NCI-H2196 (cell line): ENCODE data around the gene TRPM2.
A peak's percentile ranks its signal among the peaks of the same experiment; 100 is the strongest.
"Not testable (repeated sequence)": the region's sequence is repeated elsewhere in the genome, so short reads cannot be mapped to it uniquely, and the experiment has no call there.

Source experiments
- DNase-seq: peaks from one replicate; lab custom pipeline; 2025; ENCODE audit not compliant: unreplicated experiment; lab: John Stamatoyannopoulos, UW

Gene TRPM2

DNA sequence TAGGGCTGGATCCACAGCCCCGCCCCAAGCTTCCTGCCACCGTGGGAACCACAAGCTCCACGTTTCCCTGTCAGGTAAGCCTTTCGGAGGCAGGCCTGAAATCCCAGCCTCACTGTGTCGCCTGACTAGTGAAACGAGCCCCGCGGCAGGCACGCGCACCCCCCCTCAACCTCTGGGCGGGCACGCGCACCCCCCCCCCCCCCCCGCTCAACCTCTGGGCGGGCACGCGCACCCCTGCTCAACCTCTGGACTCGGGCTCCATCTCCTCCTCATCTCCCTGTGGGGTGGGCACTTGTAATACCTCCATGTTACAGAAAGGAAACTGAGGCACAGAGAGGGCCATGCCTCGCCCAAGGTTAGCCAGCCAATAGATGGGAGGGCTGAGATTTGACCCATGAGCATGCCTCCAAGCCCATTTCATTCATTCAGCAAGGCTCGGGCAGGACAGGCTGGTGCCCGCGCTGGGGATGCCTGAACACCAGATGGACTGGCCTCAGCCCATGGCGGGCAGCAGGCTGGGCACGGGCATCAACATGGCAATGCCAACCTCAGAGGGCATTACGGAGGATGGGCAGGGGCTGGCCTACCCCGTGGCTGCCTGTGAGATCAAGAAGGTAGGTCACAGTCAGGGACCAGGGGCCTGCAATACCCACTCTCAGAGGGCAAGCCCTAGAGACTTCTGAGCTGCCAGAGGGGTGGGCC, 18.9 kb upstream of the TRPM2 start:
- DNase-seq = no peak

DNA sequence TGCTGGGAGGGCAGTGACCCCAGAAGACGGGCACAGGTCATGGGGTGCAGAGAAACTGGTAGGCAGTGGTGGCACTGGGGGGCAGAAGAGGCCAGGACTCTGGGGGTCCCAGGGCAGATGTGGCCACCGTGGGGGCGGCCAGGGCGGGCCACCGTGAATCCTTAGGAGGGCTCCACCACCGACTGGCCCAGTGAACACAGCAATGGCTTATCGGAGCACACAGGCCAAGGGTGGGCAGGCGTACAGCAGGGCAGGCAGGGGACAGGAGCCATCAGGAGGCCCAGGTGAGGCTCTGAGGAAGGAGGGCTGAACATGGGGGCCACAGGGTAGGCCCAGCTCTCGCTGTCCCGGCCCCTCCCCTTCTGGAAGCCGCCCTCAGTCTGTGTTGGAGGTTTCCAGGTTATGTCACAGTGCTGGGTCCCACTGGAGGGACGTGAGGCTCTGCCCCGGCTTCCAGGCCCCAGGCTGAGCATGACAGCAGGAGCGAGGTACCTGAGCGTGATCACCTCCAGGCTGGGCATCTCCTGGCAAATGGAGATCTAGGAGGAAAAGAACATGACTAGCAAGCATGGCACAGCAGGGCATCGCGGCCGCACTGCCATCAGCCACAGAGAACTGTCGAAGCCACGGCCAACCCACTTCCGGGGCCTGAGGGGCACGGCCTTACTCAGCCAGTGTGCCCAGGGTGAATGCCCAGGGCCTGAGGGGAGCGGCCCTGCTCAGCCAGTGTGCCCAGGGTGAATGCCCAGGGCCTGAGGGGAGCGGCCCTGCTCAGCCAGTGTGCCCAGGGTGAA, 18.0 kb upstream of the TRPM2 start:
- DNase-seq = no peak

DNA sequence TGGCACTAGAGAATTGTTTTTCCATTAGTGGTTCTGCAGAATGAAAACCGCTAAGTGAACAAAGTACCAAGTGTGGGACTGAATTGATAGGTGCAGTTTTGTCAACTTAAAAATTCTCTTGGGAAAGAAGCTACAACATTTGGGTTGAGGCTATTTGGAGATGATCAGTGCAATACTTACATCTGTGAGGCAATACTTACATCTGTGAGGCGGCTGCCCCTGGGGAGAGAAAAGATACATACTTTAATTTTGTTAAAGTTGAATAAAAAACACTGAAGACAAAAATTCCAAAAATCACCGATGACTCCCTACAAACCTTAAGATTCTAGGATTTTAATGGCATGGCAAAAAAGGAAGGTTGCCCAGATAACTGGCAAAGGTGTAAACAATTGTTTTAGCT, 16.0 kb upstream of the TRPM2 start:
- DNase-seq = no peak

DNA sequence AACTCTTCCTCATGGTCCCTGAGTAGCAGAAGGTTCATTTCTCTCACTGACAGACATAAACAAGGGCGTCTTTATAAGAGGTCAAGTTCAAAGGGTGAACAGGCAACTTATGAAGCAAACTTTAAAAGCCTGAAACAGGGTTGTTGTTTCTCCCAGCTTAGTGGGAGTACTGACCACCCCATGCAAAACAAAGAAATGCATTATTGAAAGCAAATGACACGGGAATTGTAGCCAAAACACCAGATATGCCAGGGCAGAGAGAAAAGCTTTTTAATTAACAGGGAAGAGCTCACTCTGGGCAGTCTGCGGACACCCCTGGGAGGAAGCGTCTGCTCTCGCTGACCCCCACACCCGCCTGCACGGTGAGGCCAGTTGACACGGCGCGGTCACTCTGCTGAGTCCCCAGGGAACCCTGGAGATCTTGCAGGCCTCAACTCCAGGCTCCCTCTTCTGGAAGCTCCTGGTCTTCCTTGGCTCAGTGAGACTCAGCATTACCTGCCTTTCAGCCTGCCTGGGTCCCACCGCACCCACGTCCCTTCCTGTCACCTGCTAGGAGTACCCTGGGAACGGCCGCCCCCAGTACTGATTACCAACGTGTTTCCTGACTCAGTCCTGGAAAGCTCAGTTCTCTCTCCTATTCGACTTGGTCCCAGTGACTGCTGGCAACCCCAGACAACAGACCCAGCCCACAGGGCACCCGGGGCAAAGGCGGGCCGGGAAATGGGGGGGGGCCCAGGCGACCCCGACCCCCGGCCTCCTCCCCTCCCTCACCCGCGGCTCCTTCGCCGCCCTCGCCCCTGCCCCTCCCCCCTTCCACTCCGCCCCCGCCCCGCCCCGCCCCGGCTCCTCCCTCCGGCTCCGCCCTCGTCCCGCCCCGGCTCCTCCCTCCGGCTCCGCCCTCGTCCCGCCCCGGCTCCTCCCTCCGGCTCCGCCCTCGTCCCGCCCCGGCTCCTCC, 15.2 kb upstream of the TRPM2 start:
- peak; percentile 43 for DNase-seq

DNA sequence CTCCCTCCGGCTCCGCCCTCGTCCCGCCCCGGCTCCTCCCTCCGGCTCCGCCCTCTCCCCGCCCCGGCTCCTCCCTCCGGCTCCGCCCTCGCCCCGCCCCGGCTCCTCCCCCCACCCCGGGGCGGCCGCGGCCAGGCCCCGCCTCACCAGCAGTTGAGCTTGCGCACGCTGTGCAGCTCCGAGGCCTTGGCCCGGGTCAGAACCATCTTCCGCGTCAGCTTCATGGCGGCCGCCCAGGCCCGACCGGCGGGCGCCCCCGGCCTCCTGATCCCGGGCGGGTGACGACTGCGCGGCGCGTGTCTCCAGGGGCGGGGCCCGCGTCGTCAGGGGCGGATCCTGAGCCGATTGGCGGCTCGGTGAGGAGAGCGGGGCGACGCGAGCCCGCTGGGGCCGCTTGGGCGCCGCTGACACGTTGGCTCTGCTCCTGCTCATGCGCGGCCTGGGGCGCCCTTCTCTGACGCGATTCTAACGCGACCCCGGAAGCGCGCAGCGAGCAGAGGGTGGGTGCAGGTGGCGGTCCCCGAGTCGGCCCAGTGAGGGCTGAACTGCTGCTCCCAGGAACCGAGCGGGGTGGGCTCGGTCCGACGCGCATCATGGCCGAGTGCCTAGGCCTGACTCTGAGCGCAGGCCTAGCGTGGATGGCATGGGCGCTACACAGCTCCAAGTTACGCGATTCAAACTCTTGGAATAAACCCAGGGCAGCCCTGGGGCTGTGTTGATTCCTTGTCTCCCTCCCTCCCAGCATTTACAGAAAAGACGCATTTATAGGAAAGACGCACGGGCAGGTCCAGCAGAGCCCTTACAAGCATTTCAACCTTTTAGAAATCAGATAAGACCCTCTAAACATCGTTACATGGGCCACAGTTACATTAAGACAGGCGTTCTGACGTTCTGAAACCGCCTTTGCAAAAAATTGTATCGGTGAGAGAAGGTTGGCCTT, 14.2 kb upstream of the TRPM2 start, which contains the start of gene CFAP410:
Gene CFAP410 (minus strand): TSS at position 420 of the 940 bp plus-strand sequence. CDS start 196 bp downstream, at position 224.
- DNase-seq = peak; percentile 96

DNA sequence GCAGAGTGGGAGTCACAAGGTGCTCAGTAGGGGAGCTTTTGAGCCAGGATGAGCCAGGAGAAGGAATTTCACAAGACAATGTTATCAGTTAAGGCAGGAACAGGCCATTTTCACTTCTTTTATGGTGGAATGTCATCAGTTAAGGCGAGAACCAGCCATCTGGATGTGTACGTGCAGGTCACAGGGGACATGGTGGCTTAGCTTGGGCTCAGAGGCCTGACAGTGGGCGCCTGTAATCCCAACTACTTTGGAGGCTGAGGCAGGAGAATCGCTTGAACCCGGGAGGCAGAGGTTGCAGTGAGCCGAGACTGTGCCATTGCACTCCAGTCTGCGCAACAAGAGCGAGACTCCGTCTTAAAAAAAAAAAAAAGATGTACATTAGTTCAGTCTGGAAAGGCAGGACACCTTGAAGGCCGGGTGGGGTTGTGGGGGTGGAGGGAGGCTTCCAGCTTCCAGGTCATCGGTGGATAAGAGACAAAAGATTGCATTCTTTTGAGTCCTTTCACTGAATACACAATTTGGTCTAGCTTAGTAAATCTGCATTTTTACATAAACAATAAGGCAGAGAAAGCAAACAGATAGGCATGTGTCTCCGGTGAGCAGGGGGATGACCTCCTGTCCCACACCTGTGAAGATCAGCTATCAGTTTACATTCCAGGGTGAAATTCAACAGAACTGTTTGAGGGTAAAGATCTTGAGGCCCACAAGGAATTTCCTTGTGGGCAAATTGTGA, 11.5 kb upstream of the TRPM2 start:
- not testable (repeated sequence) for DNase-seq

DNA sequence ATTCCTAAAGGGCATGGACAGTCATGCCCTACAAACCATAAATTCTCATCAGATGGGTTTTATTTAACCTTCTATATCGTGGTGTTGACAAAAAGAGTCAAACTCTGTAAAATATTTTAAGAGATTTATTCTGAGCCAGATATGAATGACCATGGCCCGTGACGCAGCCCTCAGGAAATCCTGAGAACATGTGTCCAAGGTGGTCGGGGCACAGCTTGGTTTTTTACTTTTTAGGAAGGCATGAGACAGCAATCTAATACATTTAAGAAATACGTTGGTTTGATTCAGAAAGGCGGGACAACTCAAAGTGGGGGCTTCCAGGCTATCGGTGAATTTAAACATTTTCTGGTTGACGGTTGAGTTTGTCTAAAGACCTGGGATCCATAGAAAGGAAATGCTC, 10.4 kb upstream of the TRPM2 start:
- DNase-seq = not testable (repeated sequence)

DNA sequence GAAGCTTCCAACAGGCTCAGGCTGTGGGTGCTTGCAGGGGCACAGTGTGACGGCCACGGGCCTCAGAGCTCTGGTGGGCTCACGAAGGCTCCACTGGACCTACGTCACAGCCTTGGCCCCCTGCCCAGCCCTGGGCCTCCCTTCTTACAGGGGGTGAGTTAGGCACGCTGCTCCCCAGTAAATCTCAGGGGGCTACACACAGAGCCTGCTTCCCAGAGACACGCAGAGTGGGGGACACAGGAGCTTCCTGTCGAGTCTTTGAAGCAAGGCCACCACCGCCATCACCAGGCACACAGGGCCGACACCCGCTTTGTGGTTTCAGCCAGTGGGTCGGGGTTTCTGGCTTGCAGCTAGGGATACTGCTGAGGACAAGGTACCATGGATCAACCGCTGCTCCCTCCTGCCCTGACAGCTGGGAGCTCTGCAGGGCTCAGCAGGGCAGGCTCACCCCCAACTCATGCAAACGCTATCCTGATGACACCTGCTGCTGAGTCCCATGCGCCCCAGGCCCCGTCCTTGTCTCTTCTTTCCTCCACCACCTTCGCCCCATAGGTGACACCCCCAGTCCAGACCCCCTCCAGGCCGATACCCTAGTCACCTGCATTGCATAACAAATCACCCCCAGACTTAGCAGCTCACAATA, 8.8 kb upstream of the TRPM2 start:
- no peak for DNase-seq

DNA sequence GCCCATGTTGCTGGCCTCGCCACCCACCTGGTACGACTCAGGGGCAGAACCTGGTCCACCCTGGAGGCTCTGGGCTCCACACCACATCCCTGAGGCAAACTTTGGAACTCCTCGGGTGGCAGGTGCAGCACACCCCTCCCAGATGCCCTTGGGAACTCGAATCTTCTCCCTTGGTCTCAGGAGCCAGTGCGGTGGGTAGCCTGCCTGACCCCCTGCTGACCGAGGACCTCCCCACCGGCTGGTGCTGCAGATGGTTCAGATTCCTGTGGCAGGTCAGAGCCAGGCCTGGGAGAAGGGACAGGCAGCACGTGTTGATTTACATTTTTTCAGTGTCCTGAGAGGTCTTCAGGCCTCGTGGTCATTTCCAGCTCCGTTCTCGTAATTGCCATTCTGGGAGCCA, 7.9 kb upstream of the TRPM2 start:
- no peak for DNase-seq

DNA sequence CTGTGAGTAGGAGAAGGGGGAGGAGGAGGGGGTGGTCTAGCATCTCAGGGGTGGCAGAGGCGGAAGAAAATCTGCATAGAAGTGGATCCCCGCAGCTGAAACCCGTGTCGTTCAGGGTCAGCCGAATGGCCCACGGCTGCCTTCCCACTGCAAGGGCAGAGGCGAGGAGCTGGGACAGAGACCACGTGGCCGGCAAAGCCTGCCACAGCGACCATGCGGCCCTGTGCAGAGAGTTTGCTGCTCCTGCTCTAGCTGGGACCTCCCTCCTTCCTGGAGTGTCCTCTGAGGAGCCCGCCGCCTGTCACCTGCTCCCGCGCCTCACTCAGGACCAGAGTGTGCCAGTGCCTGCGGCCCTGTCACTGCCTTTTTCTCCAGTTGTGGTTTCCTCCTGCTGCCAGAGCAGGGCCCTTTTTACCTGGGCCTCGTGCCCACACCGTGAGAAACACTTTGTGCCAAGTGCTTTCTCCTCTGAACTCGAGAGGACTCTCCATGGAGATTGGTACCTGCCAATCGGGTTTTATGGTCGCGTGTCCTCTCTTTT, 5.4 kb upstream of the TRPM2 start:
- peak; percentile 69 for DNase-seq

DNA sequence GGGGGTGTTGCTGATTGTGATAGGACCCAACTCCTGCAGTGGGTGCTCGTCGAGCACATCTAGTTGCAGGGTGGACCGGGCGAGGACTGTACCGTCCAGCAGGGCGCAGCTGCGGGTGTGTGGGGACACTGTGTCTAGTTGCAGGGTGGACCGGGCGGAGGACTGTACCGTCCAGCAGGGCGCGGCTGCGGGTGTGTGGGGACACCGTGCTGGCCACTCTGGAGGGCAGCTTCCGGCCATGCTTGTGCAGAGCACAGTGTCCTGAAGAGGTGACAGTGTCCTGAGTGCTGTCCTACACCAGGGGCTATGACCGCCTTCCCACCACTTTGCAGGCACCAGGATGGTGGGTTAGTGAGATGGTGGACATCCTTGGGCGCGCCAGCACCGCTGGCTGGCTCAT, 4.6 kb upstream of the TRPM2 start:
- no peak for DNase-seq

DNA sequence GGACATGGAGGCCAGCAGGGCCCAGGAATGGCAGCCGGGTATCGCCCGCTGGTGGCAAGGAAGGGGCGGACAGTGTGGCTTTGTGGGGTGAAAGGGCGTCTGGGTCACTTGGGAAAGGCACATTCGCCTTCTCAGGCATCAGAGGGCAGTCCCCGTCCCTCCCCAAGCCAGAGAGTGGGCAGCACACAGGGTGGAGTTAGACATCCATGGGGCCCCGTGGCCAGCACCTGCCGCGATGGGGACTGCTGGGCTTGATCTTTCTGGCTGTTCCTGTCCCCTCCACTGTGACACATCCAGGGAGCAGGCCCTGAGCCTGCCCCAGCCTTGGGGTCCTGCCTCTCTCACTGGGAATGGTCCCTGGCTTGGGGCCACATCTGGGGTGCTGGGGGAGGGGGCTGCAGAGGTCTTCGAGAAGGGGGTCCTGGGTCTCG, 4.0 kb upstream of the TRPM2 start:
- DNase-seq = no peak

DNA sequence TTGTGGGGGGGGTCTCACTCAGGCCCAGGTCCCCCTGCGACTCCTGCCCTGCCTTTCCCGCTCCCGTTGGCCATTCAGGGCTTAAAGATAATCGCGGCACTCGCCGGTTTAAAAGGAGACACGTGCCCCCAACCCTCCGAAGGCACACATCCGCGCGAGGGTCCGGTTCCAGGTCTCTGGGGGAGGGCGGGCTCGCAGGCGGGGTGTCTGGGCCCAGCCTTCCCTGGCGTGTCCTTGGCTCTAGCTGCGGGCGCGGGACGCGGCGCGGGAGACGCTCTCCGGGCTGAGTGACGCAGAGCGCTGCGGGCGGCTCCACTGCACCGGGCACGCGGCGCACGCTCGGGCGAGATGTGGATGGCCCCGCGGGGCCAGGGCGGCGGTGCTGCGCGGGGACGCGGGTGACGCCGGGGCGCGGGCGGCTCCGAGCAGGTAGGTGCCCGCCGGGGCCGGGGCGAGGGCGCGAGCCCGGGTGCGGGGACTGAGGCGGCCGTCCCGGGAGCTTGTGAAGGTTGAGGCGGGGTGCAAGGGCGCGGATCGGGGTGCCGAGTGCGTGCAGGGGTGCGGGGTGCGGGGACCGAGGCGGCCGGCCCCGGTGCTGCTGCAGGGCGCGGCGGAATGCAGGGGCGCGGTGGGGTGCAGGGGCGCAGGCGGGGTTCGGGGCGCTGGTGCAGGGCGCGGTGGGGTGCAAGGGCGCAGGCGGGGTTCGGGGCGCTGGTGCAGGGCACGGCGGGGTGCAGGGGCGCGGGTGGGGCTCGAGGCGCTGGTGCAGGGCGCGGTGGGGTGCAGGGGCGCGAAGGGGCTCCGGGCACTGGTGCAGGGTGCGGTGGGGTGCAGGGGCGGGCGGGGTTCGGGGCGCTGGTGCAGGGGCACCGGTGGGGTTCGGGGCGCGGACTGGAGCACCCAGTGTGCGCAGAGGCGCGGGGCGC, 3.3 kb upstream of the TRPM2 start:
- DNase-seq = no peak

DNA sequence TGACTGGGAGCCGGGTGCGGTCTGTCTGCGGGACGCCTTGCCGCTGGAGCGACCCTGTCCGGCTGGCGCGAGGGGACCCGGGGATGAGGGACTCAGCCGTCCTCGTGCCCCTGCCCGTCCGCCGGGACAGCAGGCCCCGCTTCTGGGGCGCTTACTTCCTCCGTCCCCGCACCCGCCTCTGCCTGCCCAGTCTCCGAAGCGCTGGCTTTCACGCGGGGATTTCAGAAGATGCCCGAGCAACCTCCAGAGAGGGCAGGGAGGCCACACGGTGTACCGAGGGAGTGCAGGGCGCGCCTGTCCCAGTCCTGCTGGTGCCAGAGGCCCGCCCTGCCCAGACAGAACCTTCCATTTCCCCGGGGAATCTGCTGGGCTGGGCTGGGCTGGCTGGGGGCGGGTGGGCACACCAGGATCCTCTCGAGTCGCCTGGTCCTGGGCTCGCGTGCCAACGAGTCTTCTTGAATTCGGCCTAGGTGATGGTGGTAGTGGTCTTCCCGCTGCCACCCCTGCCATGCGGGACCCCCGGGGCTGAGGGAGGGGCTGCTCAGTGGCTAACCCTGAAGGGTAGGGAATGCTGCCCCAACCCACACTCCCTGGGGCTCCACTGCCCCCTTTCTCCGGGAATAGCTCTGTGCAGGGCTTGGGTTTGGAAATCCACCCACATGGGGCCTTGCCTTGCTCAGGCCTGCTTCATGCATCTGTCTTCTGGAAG, 2.5 kb upstream of the TRPM2 start:
- DNase-seq = no peak

DNA sequence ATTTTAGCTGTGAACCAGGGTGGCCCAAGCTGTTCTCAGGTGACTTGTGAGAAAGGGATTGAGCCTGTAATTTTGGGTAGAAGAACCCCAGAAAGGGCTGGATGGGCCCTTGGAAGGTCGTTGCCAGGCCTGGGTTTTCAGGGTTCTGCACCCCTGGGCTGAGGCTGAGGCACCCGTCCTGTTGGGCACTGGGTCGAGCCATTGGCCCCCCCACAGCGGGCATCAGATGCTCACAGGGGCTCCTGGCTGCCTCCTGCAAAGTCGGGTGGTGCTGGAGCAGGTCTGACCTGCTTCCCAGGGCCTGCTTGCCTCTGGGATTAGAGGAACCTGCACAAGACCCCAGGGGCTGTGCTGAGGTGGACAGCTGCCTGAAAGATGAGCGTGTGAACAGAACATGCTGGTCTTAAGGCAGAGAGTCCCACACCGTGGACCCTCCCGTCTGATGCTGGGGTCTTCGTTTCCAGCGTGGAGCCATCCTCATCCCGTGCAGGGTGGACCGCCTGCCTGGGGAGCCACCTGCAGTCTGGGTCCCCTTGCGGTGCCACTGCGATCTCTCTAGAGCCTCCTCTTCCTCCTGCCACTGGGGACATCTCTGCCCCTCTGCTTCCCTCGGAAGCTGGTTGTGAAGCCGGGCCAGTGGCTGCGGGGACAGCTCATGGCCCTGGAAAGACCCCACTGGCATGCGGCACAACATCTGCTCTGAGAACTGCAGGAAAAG, 1.7 kb upstream of the TRPM2 start:
- no peak for DNase-seq

DNA sequence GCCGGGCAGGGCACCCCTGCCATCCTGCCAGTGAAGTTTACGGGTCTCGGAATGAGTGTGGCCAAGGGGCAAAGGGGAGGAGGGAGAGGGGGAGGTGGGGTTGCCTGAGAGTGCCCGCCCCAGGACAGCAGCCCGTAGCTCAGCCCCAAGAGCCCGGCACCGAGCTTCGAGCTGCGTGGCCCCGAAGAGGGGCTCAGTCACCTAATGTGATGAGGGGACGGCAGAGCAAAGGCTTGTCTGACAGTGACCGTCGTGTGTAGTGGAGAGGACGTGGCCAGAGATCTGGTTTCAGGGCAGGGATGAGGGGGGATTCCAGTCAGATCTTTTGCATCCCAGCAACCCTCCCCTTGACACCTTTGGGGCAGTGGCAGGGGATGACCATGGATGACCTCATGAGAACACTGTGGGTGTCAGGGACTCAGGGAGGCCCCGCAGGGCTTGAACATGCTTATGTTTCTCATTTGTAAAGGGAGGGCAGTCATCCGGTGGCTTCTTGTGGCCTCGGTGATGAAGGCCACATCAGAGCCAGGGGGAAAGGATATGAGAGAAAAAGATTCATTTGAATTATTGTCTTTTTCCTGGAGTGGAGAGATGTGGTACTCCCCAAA, 1.1 kb upstream of the TRPM2 start:
- DNase-seq = no peak
